ENCODE measurements around the gene TECTB.
"Not testable (repeated sequence)": the region's sequence is repeated elsewhere in the genome, so short reads cannot be mapped to it uniquely, and the experiment has no call there.

The TECTB gene

DNA sequence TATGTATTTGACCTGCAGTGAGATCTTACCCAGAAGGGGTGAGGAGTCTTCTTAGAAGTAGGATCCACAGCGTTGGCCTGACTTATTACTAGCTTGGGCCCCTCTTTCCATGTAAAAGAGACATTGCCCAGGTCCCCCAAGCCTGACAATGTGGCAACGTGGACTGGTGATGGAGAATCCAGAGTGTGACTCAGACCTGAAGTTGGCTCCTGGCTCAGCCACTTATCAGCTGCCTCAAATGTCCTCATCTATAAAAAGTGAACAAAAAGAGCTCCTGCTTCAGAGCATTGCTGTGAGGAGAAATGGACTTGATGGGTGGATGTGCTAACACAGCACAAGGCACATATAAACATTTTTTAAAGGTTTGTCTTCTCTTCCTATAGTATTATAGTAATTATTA is 35.4 kb upstream of the TECTB start:
- Histone ChIP-seq H3K36me3 (ENCODE audit: control insufficient read depth, insufficient read depth, low read length) (no peaks in the 10 kb centered on the region), H3K27ac (ENCODE audit: insufficient read depth, low read length, poor library complexity, severe bottlenecking) (no peak overlapping the region), H3K4me1 (ENCODE audit: control insufficient read depth, insufficient read depth, low read length, poor library complexity, severe bottlenecking) (no peaks in the 10 kb centered on the region), H3K27me3 (replicated peaks; ENCODE audit: control insufficient read depth, insufficient read depth, low read length, poor library complexity, severe bottlenecking) (peaks cover 3% of the 10 kb centered on the region), H3K9me3 (ENCODE audit: control insufficient read depth, low read length) (no peaks in the 10 kb centered on the region), H3K4me3 (ENCODE audit: insufficient read depth, low read depth, low read length, poor library complexity, severe bottlenecking) (no peak overlapping the region)
- DNase-seq, result no peak

- Histone ChIP-seq H3K36me3 (ENCODE audit: control insufficient read depth, insufficient read depth, low read length) (no peaks in the 10 kb centered on the region), H3K4me1 (ENCODE audit: control insufficient read depth, insufficient read depth, low read length, poor library complexity, severe bottlenecking) (no peaks in the 10 kb centered on the region), H3K27me3 (replicated peaks; ENCODE audit: control insufficient read depth, insufficient read depth, low read length, poor library complexity, severe bottlenecking) (peaks cover 3% of the 10 kb centered on the region), H3K27ac (ENCODE audit: insufficient read depth, low read length, poor library complexity, severe bottlenecking) (no peak overlapping the region), H3K4me3 (ENCODE audit: insufficient read depth, low read depth, low read length, poor library complexity, severe bottlenecking) (no peak overlapping the region), H3K9me3 (ENCODE audit: control insufficient read depth, low read length) (no peaks in the 10 kb centered on the region)
- DNase-seq, result no peak
These were observed 34.5 kb upstream of the TECTB start for GRCh38 chr10:112248584-112249295.

DNA sequence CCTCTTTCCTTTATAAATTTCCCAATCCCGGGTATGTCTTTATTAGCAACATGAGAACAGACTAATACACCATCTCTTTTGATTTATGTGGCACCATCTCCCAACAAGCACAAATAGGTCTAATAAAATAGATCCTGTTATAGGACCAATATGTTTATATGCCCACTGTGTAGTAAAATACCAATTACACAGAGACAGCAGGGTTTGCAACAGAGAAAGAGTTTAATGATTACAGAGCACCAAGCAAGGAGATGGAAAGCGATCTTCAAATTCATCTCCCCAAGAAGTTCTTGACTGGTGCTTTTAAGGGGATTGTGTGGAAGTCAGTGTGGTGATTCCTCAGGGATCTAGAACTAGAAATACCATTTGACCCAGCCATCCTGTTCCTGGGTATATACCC is 33.5 kb upstream of the TECTB start:
- no peak overlapping the region for H3K4me3 ChIP-seq (ENCODE audit: insufficient read depth, low read depth, low read length, poor library complexity, severe bottlenecking)
- H3K27ac ChIP-seq (ENCODE audit: insufficient read depth, low read length, poor library complexity, severe bottlenecking), result no peak overlapping the region
- no peaks in the 10 kb centered on the region for H3K9me3 ChIP-seq (ENCODE audit: control insufficient read depth, low read length)
- no peaks in the 10 kb centered on the region for H3K36me3 ChIP-seq (ENCODE audit: control insufficient read depth, insufficient read depth, low read length)
- H3K27me3 ChIP-seq (replicated peaks; ENCODE audit: control insufficient read depth, insufficient read depth, low read length, poor library complexity, severe bottlenecking), result peaks cover 3% of the 10 kb centered on the region
- no peaks in the 10 kb centered on the region for H3K4me1 ChIP-seq (ENCODE audit: control insufficient read depth, insufficient read depth, low read length, poor library complexity, severe bottlenecking)
- no peak for DNase-seq

GRCh38 chr10:112250555-112250954 is 32.6 kb upstream of the TECTB start:
- no peaks in the 10 kb centered on the region for H3K4me1 ChIP-seq (ENCODE audit: control insufficient read depth, insufficient read depth, low read length, poor library complexity, severe bottlenecking)
- DNase-seq, result no peak
- H3K27me3 ChIP-seq (replicated peaks; ENCODE audit: control insufficient read depth, insufficient read depth, low read length, poor library complexity, severe bottlenecking), result no peaks in the 10 kb centered on the region
- no peak overlapping the region for H3K4me3 ChIP-seq (ENCODE audit: insufficient read depth, low read depth, low read length, poor library complexity, severe bottlenecking)
- no peaks in the 10 kb centered on the region for H3K36me3 ChIP-seq (ENCODE audit: control insufficient read depth, insufficient read depth, low read length)
- H3K9me3 ChIP-seq (ENCODE audit: control insufficient read depth, low read length), result no peaks in the 10 kb centered on the region
- H3K27ac ChIP-seq (ENCODE audit: insufficient read depth, low read length, poor library complexity, severe bottlenecking), result no peak overlapping the region

GRCh38 chr10:112251238-112251637 is 32.0 kb upstream of the TECTB start:
- H3K9me3 ChIP-seq (ENCODE audit: control insufficient read depth, low read length); H3K27ac ChIP-seq (ENCODE audit: insufficient read depth, low read length, poor library complexity, severe bottlenecking); H3K36me3 ChIP-seq (ENCODE audit: control insufficient read depth, insufficient read depth, low read length); H3K27me3 ChIP-seq (replicated peaks; ENCODE audit: control insufficient read depth, insufficient read depth, low read length, poor library complexity, severe bottlenecking); DNase-seq; H3K4me3 ChIP-seq (ENCODE audit: insufficient read depth, low read depth, low read length, poor library complexity, severe bottlenecking); H3K4me1 ChIP-seq (ENCODE audit: control insufficient read depth, insufficient read depth, low read length, poor library complexity, severe bottlenecking): not testable (repeated sequence)

GRCh38 chr10:112258407-112258806 is 24.8 kb upstream of the TECTB start:
- Histone ChIP-seq H3K9me3 (ENCODE audit: control insufficient read depth, low read length) (no peaks in the 10 kb centered on the region), H3K4me3 (ENCODE audit: insufficient read depth, low read depth, low read length, poor library complexity, severe bottlenecking) (no peak overlapping the region), H3K36me3 (ENCODE audit: control insufficient read depth, insufficient read depth, low read length) (no peaks in the 10 kb centered on the region), H3K27ac (ENCODE audit: insufficient read depth, low read length, poor library complexity, severe bottlenecking) (no peak overlapping the region), H3K4me1 (ENCODE audit: control insufficient read depth, insufficient read depth, low read length, poor library complexity, severe bottlenecking) (no peaks in the 10 kb centered on the region), H3K27me3 (replicated peaks; ENCODE audit: control insufficient read depth, insufficient read depth, low read length, poor library complexity, severe bottlenecking) (no peaks in the 10 kb centered on the region)
- DNase-seq, result no peak

DNA sequence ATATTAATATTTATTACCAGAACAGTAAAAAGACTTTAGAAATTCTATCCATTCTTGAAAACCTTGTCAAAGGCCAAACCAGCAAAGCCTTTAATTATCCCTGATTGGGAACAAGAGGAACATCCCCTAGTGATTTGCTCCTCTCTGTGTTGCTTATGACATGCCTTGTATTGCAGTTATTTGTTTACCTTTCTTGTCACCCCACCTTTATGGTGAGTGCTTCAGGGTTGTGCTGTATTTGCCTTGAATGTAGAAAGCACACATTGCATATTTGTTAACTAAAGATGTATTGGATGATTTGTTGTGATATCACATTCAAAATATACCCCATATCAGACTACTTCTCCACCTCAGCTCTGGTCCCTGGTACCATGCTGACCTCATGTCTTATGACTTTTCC is 23.5 kb upstream of the TECTB start:
- Histone ChIP-seq H3K9me3 (ENCODE audit: control insufficient read depth, low read length) (no peaks in the 10 kb centered on the region), H3K4me1 (ENCODE audit: control insufficient read depth, insufficient read depth, low read length, poor library complexity, severe bottlenecking) (no peaks in the 10 kb centered on the region), H3K36me3 (ENCODE audit: control insufficient read depth, insufficient read depth, low read length) (no peaks in the 10 kb centered on the region), H3K27ac (ENCODE audit: insufficient read depth, low read length, poor library complexity, severe bottlenecking) (no peak overlapping the region), H3K27me3 (replicated peaks; ENCODE audit: control insufficient read depth, insufficient read depth, low read length, poor library complexity, severe bottlenecking) (no peaks in the 10 kb centered on the region), H3K4me3 (ENCODE audit: insufficient read depth, low read depth, low read length, poor library complexity, severe bottlenecking) (no peak overlapping the region)
- no peak for DNase-seq

DNA sequence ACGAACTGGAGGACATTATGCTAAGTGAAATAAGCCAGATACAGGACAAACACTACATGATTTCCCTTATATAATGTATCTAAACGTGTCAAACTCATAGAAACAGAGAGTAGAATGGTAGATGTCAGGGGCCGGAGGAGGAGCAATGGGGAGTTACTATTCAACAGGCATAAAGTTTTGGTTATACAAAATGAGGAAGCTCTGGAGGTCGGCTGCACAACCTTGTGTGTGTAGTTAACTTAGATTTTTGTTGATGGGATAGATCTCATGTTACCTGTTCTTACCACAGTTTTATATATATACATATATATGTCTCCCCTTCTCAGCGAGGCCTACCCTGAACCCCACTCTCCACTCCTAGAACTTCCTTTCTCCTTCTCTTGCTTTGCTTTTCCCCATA is 22.4 kb upstream of the TECTB start:
- Histone ChIP-seq H3K4me3 (ENCODE audit: insufficient read depth, low read depth, low read length, poor library complexity, severe bottlenecking) (no peak overlapping the region), H3K9me3 (ENCODE audit: control insufficient read depth, low read length) (no peaks in the 10 kb centered on the region), H3K27ac (ENCODE audit: insufficient read depth, low read length, poor library complexity, severe bottlenecking) (no peak overlapping the region), H3K4me1 (ENCODE audit: control insufficient read depth, insufficient read depth, low read length, poor library complexity, severe bottlenecking) (no peaks in the 10 kb centered on the region), H3K27me3 (replicated peaks; ENCODE audit: control insufficient read depth, insufficient read depth, low read length, poor library complexity, severe bottlenecking) (no peaks in the 10 kb centered on the region), H3K36me3 (ENCODE audit: control insufficient read depth, insufficient read depth, low read length) (no peaks in the 10 kb centered on the region)
- no peak for DNase-seq

- Histone ChIP-seq H3K4me1 (ENCODE audit: control insufficient read depth, insufficient read depth, low read length, poor library complexity, severe bottlenecking) (no peaks in the 10 kb centered on the region), H3K9me3 (ENCODE audit: control insufficient read depth, low read length) (no peaks in the 10 kb centered on the region), H3K27ac (ENCODE audit: insufficient read depth, low read length, poor library complexity, severe bottlenecking) (no peak overlapping the region), H3K36me3 (ENCODE audit: control insufficient read depth, insufficient read depth, low read length) (no peaks in the 10 kb centered on the region), H3K4me3 (ENCODE audit: insufficient read depth, low read depth, low read length, poor library complexity, severe bottlenecking) (no peak overlapping the region), H3K27me3 (replicated peaks; ENCODE audit: control insufficient read depth, insufficient read depth, low read length, poor library complexity, severe bottlenecking) (no peaks in the 10 kb centered on the region)
- no peak for DNase-seq
These were observed 21.8 kb upstream of the TECTB start for GRCh38 chr10:112261281-112261822.

DNA sequence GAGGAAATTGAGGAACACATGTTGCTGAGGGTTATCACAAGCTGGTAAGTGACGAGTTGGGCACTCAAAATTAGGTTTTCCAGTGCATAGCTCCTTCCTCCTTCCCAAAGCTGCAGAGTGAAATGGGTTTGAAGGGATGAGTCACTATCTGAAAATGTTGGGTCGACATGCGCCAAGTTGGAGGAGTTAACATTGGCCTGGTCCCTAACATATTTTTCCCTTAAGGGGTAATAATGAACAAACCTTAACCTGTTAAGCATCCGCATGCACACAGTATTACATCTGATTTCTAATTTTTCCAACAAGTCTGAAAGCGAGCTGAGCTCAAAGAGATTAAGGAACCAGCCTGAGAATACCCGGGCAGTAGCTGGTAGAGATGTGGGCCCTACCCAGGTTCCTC is 20.7 kb upstream of the TECTB start:
- H3K9me3 ChIP-seq (ENCODE audit: control insufficient read depth, low read length), result no peaks in the 10 kb centered on the region
- H3K27ac ChIP-seq (ENCODE audit: insufficient read depth, low read length, poor library complexity, severe bottlenecking), result no peak overlapping the region
- H3K4me1 ChIP-seq (ENCODE audit: control insufficient read depth, insufficient read depth, low read length, poor library complexity, severe bottlenecking), result no peaks in the 10 kb centered on the region
- no peak overlapping the region for H3K4me3 ChIP-seq (ENCODE audit: insufficient read depth, low read depth, low read length, poor library complexity, severe bottlenecking)
- no peak for DNase-seq
- no peaks in the 10 kb centered on the region for H3K36me3 ChIP-seq (ENCODE audit: control insufficient read depth, insufficient read depth, low read length)
- no peaks in the 10 kb centered on the region for H3K27me3 ChIP-seq (replicated peaks; ENCODE audit: control insufficient read depth, insufficient read depth, low read length, poor library complexity, severe bottlenecking)

All from effector memory CD4-positive, alpha-beta T cell (primary cell).